NK-92 (cell line): ENCODE results near the gene MRTFA.

Experiments
- DNase-seq: peaks from one replicate; lab custom pipeline; 2025; ENCODE audit not compliant: unreplicated experiment; lab: John Stamatoyannopoulos, UW

Gene MRTFA

DNA sequence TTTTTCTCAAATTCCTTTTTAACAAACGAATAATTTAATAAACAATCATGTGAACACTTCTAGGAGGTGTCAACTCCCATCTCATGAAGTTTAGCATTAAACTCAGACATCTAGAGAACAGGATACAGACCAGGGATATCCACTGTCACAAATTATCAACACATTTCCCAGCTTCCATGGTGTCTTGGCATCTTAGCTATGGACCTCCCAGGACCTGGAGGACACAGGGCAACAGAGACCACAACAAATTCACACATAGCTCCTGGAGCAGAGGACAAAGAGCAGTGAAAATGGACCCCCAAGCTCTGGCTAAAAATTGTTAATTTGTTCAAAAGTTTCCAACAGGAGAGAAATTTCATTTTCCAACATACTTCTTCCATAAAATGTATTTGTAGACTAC, 163.9 kb downstream of the MRTFA start:
- no peak for DNase-seq

DNA sequence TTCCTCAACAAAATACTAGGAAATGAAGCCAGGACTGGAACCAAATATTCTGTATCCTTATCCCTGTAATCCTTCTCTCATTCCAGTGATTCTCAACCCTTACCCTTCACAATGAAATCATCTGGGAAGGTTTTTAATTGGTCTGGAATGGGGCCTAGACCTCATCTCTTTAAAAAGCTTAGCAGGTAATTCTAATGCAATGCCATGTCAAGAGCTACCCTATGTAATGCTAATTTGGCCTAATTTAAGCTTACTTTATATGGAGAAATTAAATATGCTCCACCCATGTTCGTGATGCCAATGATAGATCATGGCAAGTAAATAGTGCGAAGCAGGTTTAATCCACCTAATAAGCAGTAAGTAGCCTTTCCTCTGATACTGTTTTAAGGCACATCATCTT, 164.5 kb downstream of the MRTFA start:
- DNase-seq: no peak

DNA sequence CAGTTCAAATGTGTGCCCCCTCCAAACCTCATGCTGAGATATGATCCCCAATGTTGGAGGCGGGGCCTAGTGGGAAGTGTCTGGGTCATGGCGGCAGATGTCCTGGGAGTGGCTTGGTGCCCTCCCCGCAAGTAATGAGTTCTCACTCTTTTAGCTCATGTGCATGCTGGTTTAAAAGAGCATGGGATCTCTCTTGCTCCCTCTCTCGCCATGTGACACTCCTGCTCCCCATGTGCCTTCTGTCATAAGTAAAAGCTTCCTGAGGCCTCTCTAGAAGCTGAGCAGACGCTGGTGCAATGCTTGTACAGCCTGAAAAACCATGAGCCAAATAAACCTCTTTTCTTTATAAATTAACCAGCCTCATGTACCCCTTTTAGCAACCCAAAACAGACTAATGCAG, 167.3 kb downstream of the MRTFA start:
- DNase-seq: no peak

DNA sequence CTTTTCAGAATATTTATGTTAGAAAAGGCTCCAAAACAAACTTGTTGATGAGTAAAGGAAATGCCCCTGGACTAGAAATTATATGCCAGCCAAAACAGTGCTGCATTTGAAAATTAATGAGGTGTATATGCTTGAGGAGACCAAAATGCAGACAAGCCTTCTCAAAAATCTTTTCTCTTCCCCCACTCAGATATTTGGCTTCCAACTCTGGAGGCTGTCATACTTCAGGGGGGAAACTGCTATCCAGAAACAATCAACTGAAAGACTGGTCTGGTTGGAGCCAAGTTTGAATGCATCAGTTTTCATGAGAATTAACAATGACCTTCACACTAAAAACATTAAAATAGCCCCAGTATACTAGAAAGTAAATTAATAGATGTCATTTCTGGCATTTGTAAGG, 167.9 kb downstream of the MRTFA start:
- no peak for DNase-seq

DNA sequence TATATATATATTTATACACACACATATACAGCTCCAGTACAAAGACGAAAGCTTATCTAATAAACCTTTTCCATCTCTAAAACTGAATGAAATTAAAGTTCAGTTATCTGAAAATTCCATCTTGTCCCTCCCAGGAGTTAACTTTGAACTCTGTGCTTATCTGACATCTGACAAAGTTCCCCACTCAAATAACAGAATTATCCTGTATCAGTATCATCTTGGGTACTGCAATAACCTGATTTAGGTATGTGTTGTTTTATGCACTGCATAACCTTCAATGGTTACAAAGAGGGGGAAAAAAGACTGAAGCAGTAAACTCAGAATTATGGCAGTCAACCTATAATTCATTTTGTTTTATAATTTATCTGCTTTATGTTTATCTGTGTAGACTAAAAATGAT, 169.5 kb downstream of the MRTFA start:
- no peak for DNase-seq

DNA sequence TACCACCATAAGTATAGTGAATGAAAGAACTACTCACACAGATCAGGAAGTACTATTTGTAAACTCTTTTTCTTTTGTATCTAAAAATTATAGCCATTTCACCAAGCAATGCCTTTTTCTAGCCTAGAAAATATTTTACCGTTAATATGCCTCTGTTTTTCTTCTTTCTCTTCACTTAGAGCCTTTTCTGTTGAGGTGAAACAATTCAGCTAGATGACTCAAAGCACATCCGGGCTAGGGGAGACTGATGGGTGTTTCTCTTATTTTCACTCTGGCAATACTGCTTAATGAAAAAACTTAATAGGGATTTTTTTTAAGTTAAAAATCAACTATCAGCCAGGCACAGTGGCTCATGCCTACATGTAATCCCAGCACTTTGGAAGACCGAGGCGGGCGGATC, 172.8 kb downstream of the MRTFA start:
- DNase-seq: no peak

DNA sequence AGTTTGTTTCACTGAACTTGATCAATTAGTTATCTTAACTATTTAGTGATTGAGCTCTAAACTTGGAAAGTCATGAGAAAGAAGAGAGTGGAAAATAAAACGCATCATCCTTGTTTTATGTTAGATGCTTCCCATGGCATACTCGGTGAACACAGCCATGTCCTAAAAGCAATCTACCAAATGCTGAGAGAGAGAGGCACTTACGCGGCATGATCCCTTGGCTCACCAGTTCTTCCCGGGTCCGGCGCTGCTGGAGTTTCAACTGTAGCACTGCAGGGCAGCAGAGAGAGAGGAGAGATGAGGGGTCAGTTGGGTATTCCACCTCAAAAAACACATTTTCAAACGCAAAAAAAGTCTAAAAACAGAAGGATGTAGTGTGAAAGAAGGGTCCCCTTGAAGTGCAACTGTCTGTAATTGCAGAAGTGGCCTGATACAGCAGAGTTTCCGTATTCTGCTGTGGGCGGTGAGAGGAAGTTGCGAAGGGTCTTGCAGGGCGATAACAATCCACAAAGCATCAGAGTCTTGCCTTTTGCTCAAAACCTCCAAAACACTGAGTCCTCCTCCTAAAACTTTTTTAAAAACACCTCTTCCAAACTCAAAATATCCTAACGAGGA, 173.4 kb downstream of the MRTFA start:
- DNase-seq: no peak

DNA sequence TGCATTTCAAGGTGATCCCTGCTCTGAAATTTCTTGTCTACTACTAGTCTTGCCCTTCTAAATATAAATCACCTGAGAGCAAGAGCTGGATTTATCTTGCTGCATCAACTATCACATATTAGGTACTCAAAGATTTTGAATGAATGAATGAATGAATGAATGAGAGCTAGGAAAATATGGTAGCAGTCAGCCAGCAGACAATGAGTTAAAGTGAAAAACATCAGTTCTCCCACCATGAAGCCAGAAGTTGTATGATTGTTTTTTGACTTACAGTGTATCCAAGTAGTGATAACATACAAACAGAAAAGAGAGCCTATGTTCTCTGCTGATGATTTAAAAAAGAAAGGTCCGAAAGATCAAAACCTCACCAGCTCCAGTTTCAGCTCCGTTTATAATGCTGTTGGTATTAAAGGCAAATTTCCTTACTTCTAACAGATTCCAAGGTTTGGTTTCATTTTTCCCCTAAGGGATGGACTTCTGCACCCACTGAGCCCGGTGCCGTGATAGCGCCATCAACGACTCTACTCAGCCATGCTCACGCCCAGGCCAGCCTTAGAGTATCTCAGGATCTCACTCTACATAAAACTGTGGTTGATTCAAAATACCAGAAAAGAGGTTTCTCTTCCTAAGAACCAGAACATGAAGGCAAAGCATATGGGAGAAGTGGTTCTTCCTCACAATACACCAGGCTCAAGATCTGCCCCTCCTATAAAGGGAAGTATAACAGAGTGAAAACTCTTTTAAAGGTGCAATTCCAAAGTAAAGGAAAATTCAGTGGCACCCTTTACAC, 174.1 kb downstream of the MRTFA start:
- no peak for DNase-seq

DNA sequence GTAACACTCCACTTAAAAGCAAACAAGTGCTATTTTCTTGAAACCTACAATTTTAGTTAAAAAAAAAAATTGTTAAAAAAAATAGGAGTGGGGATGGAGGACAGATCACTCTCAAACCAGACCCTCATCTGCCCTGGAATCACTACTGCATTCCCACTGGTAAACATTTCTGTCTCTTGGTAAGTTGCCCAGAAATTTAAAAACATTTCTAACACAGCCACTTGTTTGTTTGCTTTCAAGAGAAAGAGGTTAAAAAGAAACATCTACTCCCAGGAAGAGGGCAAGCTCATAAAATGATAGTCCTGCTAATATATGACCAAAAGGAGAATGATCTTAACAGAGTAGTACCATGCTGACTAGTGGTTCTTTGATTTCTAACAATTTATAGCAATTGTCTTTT, 182.8 kb downstream of the MRTFA start:
- no peak for DNase-seq

DNA sequence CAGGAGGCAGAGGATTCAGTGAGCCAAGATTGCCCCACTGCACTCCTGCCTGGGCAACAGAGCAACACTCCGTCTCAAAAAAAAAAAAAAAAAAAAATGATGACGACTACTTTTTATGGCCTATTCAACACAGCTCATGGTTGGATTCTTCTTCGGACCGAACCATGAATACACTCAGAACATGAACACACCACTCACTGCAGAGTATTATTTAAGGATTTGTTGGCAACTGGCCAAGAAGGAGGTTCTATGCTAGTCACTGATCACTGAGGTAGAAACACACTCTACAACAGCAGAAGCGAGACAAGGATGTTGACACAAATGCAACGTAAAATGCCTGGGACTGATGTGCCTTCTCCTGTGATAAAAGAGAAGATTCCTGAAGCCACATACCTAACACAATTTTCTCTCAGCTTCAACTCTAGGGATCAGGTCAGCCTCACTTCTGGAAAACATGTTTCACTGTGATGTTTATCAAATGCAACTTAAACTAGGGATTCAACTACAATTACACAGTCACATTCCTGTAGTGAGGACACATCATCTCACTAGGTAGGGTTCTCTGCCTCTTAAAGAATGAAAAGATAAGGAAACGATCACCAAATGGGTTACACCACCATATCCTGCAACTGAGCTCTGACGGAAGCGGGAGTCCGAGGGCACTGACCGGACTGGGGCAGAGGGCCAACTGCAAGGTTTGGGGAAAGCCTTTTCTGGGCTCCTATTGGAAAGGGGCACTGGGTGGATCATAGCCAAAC, 183.6 kb downstream of the MRTFA start:
- no peak for DNase-seq

DNA sequence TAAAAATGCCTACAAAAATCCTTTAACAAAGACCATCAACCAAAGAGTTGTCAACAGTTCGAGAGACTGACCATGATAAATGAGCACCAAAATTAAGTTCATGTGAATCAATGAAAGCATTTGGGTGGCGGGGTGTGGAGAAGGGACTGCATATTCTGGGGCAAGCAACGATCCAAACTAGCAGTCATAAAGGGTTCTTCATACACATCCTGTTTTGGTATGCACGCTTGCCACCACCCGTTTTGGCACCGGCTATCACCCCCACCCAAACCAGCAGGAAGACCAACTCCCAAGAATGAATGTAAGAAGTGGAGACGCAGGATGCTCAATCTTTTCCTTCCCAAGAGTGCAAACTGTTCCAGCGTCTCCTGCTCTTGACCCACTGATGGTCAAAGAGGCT, 185.3 kb downstream of the MRTFA start:
- no peak for DNase-seq

DNA sequence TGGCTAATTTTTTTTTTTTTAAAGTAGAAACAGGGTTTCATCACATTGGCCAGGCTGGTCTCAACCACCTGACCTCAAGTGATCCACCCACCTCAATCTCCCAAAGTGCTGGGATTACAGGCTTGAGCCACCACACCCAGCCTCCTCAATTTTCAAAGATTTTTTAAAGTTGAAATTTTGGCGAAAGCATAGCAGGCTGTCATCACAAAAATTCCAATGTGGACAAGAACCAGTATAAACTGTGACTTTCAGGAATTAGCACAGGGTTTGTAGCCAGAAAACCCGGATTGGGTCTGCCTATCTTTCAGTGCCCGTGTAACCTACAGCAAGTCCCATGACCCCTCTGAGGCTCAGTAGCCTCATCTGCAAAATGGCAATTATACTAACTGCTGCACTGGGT, 185.9 kb downstream of the MRTFA start:
- no peak for DNase-seq

DNA sequence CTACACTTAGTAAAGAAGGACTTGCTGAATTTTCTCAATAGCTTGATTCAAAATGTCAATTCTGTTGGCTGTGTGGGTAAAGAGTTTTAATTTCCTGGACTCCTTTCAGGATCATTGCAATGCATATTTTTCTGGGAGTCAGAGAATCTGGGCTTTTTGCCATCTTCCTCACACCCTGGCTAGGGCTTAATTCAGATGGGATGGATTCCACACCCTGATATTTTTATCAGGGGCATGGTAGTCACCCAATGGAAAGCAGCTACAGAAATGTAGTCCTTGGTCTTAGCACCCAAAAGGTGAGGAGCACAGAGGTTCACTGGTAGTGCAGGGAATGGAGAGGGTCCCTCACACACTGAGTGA, 186.9 kb downstream of the MRTFA start:
- DNase-seq: no peak

DNA sequence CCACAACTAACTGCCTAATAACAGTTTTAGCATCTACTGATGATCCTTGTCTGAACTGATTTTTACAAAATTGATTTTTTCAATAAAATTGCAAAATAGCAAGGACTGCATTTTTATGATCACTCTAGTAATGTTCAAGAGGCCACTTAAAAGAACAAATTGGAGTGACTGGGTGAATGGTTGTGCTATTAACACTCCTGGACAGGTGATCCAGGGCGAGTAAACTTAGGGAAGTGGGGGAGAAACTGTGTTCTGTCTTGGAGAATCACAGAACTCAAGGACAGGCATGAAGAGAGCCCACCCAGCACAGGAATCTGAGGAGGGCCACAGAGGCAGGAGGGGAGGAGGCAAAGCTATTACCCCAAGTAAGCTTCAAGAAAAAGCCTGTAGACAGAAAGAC, 190.3 kb downstream of the MRTFA start:
- no peak for DNase-seq

DNA sequence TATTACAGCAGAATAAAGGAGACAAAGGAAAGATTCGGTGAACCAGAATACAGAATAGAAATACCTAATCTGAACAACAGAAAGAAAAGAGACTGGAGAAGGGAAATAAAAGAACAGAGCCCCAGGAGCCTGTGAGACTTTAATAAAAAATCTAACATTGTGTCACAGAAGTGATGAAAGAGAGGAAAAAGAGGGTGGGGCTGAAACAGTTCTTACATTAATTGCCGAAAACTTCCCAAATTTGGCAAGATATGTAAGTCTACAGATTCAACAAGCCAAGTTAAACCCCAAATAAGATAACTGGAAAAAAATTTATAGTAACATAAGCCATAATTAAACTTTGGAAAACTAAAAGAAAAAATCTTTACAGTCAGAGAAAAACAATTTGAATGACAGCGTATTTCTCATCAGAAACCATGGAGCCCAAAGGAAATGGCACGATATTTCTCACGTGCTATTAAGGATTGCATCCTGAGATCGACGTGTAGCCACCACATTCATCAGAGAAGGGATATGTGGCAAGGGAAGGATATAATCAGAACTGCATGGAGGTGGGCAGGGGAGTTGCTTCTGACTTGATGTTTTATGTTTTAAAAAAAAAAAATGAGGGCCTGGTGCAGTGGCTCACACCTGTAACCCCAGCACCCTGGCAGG, 192.2 kb downstream of the MRTFA start:
- DNase-seq: no peak

DNA sequence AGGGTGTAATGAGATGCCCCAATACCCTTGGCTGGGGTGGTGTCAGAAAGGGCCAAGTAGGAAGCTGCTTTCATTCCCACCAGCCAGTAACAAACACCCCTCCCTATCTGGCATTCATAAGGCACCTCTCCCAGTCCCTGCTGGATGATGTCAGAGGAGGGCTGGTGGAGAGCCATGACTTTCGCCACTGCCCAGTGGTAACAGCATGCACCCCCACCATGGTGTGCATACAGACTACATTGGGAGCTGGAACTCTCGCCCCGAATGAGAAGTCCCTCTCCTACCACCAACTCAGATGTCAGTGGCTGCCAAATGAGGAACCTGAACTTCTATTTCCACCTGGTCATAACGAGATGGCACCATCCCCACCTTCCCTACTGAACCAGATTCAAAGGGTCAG, 192.8 kb downstream of the MRTFA start:
- DNase-seq: no peak

DNA sequence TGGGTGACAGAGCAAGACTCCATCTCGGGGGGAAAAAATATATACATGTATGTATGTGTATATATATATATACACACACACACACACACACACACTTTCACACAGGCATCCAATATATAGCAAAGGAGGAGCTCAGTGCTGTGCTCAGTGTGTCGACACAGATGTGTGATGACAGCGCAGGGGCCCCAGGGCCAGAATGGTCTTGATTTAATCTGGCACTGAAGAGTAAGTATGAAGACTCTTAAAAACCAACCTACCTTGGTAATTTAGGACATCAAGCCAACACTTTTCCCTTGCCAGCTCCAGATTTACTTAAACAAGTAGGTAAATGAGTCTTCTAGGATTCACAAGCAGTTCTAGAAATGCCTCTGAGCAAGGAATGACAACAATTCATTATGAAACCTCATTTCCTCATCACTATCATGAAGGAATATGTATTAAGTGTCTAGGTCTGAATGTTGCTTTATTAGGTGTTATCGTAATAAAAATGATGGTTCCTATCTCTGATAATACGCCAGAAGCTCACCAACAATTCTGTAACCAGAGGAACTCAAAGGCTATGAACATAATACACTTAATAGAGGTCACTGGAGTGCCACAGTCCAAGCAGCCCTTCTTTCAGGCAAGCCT, 194.6 kb downstream of the MRTFA start:
- DNase-seq: no peak

DNA sequence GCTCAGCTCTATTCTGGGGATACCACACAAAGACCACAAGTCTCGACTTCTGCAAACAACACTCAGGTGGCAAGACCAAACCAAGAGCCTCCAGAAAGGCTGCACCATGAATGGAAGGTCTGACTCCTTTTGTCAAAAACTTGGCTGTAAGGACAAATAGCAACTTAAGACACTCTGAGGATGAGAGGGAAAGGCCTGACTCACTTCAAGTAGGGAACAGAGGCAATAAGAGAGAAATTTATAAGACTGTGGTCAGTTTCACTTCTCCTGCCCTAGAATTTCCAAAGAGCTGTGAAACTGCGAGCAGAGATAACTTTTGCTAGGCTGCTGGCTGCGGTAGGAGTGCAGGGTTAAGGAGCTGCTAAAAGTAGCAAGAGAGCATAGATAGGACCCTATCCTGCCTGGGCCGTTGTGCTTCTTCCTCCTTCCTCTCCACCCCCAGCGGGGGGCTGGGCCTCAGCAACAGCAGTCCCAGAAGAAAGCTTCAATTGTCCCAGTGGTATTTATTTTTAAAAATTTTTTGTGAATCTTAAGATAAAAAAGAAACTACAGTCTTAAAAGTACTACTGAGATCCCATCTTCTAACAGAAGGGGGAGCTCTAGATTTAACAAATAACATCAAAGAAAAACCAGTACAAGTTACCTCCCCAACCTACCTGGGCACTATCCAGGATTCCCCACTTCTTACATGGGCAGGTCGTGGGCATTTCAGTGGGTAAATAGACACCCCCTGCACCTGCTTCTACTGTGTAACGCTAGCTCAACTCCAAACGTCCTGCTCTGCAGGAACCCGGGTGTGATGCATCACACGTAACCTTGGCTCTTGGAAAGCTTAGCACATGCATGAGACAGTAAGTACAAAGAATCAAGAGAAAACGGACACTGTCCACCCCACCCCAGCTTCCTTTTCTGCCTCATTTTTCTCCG, 199.8 kb downstream of the MRTFA start:
- DNase-seq: no peak

DNA sequence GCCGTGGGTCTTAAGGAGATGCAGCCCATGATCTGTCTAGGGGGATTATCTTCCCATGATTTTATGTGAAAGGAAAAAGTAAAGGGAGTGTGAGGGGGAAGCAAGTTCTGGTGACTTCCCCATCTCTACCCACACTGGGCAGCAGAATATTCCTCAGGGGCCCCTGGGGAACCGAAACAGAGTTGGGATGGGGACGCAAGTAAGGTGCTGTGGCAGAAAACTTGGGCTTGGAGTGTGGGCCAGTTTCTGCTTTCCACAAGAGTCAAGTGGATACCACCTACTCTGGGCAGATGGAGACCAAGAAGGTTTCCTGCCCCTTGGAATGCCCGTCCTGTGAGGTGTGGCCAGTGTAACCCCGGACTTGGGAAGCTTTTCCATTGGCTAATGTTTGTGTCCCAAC, 201.8 kb downstream of the MRTFA start:
- DNase-seq: no peak

DNA sequence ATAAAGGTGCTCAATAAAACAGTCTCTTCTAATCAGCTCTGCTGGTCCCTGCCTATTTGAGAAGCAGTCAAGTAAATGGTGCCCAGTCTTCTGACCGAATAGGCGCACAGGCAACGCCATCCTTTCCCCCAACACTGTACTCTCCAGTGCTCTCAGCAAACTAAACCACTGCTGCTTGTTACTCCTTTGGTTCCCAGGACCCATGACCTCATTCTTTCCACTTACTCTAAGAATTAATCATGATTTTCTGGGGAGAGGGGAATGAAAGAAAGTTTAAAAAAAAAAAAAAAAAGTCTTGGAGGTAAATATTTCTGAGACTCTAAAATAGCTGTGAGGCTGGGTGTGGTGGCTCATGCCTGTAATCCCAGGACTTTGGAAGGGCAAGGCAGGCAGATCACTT, 202.4 kb downstream of the MRTFA start:
- DNase-seq: no peak
